ENCODE measurements around the gene VWA8. TPM values are rescaled to one million over a fixed set of nuclear protein-coding genes. Genes with fewer than 3 reads are reported as not detected.

VWA8 gene
- total and polyA plus RNA-seq, 12 donors = 7.5 to 71.6 (median 54.3) TPM

DNA sequence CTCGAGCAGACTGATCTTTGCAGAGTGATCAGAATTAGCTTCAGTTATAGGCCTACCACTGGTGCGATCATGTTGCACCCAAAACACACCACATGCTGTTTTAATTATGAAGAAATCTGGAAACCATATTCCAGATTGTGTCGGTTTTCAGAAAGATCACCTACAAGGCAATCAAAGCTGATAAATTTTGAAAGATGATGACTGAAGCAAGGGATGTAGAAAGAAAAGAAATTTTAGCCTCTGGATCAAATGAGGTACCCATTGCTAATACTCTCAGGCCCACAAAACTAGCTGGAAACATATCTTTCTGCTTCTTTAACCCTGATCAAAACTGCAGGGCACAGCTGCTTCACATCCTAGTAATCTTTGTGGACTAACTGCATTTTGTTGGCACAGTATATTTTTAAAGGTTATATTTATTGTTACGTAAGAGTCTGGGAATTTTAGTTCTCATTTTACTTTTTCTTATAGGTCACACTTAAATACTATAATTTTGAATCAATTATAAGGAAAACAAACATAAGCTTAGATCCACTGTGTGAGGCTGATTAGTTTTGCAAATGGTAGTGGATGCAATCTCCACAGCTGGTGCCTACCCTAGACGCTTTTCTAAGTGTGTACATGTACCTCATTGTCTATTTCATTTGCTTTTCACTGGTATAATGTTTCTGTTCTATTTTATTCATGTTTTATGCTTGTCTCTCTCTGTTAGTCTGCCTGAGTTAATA lies 352.6 kb downstream of the VWA8 start:
- no peak for ATAC-seq
- H3K27me3 ChIP-seq = no peaks in the 10 kb centered on the region
- 87 to 94% methylated on average over 5 of the region's 5 CpGs for WGBS, 2 donors
- no peak for TF ChIP-seq CTCF (IDR thresholded peaks at IDR 0.05)
- intact Hi-C loops (cut with DNase I) = no loop called here
- no peak overlapping the region for H3K27ac ChIP-seq
- H3K4me3 ChIP-seq = no peak overlapping the region
- H3K9me3 ChIP-seq = no peaks in the 10 kb centered on the region
- DNase-seq = no peak
- peaks cover 2 to 30% (median 14%) of the 10 kb centered on the region in 9 donors for H3K4me1 ChIP-seq
- H3K36me3 ChIP-seq = peaks cover 0 to 87% (median 9%) of the 10 kb centered on the region in 9 donors

GRCh38 chr13:41606646-41607045 lies 354.3 kb downstream of the VWA8 start:
- WGBS, 2 donors = 85 to 93% methylated on average over 2 of the region's 2 CpGs
- Histone ChIP-seq H3K27ac (no peak overlapping the region), H3K27me3 (no peaks in the 10 kb centered on the region), H3K4me1 (peaks cover 0 to 18% (median 10%) of the 10 kb centered on the region in 9 donors), H3K4me3 (no peak overlapping the region), H3K36me3 (peaks cover 0 to 88% (median 9%) of the 10 kb centered on the region in 9 donors), H3K9me3 (no peaks in the 10 kb centered on the region)
- no peak for TF ChIP-seq CTCF (IDR thresholded peaks at IDR 0.05)
- ATAC-seq (no peak), DNase-seq (no peak)
- intact Hi-C loops (cut with DNase I) = no loop called here

DNA sequence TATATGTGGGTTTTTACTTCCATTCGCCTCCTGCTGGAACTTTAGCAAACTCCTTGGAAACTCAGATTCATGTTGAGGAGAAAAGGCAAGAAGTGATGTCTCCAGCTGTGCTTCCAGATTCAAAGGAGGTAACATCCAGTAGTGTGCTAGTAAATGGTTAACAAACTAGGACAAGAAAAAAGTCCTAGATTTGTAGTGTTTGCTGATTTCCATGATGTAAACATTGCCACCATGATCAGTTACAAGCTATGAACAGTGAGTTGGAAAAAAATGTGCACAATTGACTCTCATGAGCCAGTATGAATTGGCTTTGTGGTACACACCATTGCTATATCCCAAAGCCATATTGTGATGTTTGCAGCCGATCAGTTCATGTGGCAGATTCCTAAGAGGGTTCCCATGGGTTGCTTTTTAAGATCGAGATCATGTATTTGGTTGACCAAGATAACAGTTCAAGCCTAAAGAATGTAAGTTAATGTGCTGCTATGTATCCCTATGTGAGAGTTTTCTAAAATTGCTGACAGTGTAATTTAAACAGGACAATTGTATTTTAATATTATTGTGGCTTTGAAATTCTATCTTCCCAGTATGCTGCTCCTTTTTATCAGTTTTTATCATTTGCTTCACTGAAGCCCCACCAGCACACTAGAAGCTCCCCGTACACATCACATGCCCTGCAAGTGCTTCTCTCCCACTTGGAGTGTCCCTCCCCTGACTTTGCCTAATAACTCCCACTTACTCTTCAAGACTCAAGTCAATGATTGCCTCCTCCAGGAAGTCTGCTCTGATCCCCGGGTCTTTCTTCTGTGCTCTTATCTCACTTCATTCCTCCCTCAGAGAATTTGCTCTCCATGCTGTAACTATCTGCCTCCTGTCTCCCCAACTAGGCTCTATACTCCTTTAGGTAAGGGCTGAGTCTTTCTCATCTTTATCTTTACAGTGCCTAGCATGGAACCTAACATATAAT lies 355.3 kb downstream of the VWA8 start:
- intact Hi-C loops (cut with DNase I) = no loop called here

More for the DNA sequence above, 355.3 kb downstream of the VWA8 start:
- no peaks in the 10 kb centered on the region for H3K9me3 ChIP-seq
- no peak overlapping the region for H3K4me3 ChIP-seq
- DNase-seq = no peak
- H3K27me3 ChIP-seq = no peaks in the 10 kb centered on the region
- H3K4me1 ChIP-seq = peaks cover 0 to 8% (median under 1%) of the 10 kb centered on the region in 9 donors
- WGBS, 2 donors = 83 to 86% methylated on average over 5 of the region's 5 CpGs
- no peak for ATAC-seq
- H3K27ac ChIP-seq = no peak overlapping the region
- H3K36me3 ChIP-seq = peaks cover 0 to 84% (median 9%) of the 10 kb centered on the region in 9 donors
- no peak for TF ChIP-seq CTCF (IDR thresholded peaks at IDR 0.05)

All from heart right ventricle (tissue), 16 donors.